NAMALWA (cell line): ENCODE data around the gene SELENOS.
"Not testable (repeated sequence)": the region's sequence is repeated elsewhere in the genome, so short reads cannot be mapped to it uniquely, and the experiment has no call there.

Experiments used
- DNase-seq: peaks from one replicate; pipeline ENCODE4 v3.0.0-alpha.2; 2015; ENCODE audit warnings: low spot score

Gene SELENOS

DNA sequence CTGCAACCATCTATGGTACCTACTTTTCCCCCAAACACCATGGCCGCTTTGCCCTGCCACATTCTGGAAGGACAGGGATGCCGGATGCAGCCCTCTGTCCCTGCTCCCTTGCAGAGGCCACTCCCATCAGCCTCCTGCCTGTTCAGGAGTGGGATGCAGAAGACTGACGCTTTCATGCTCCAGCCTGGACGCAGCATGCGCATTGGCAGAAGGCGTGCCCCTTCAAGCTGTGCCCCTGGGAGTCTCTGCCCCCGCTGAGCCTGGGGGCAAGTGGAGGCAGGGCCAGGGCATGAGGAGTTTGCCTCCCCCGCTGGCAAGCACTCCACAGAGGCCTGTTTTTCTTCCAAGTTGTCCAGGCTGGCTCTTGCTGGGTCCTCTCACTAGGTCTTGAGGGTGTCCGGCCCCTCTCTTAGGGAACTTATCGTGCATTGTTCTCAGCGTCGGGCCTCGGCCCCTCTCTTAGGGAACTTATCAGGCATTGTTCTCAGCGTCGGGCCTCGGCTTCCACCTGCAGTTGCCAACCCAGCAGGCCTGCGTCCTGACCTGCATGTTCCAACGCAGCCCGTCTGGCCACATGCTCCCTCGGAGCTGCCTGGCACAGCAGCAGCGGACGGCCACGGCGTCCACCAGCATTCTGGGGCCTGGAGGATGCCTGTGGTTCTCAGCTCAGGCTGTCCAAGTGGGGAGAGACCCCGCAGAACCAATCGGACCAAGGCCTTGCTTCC is 32.3 kb upstream of the SELENOS start:
- DNase-seq, result no peak

DNA sequence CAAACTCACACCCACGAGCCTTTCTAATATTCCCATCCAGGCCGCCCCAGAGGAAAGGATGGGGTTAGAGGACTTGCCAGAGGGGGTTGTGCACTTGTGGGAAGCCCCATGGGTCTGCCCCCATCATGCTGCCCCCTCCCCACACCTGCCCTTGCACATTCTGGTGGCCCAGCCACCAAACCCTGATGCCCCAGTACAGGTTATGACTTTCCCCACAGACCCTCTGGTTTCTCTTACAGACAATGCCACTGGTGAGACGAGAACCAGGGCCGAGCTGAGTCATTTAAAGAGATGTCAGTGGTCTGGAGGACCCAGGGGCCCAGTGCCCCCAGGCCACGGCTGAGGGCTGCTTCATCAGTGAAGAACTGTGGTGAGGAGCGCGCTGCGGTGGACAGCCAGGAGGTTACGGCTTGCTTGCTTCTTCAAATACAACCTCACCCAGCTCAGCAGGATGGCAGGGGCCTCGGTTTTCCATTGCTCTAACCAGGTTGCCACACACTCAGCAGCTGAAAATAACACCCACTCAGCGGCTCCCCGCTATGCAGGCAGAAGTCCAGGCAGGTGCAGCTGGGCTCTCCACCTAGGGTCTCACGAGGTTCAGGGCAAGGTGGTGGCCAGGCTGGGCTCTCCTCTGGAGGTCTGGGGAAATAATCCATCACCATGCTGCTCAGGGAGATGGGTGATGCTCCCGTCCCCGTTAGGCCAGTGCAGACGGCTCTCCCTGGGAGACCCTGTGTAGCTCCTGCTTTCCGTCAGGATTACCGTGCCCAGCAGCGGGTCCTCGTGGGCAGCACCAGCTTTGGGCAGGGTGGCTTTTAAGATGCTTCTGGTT is 31.5 kb upstream of the SELENOS start:
- no peak for DNase-seq

DNA sequence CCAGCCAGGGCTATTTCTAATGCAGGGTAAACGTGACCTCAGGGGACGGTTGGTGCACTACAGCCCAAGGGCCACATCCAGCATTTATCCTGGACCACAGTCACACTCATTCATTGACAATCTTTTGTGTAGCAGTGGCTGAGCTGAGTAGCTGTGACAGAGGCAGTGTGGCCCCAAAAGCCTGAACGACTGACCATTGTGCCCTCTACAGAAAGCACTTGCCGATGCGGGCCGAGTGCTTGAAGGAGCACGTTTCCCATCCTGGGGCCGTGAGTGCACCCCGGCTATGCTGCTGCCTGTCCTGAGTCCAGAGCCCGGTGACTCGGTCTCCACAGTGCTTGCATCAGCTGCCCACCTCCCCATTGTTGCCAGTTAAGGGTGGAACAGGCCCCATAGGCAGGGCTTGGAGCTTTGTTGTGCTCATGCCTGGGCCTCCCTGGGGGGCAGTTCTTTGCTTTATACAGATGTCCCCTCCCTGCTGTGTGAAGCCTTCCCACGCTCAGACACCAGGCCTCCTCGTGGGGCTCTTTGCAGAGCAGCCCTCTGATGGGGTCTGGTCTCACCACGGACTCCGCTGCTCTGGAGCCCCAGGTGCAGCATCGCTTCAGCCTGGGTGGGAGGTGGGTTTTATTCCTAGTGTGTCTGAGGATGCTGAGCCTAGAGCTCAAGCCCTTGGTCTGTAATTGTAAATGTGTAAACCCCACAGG is 30.8 kb upstream of the SELENOS start:
- DNase-seq, result no peak

DNA sequence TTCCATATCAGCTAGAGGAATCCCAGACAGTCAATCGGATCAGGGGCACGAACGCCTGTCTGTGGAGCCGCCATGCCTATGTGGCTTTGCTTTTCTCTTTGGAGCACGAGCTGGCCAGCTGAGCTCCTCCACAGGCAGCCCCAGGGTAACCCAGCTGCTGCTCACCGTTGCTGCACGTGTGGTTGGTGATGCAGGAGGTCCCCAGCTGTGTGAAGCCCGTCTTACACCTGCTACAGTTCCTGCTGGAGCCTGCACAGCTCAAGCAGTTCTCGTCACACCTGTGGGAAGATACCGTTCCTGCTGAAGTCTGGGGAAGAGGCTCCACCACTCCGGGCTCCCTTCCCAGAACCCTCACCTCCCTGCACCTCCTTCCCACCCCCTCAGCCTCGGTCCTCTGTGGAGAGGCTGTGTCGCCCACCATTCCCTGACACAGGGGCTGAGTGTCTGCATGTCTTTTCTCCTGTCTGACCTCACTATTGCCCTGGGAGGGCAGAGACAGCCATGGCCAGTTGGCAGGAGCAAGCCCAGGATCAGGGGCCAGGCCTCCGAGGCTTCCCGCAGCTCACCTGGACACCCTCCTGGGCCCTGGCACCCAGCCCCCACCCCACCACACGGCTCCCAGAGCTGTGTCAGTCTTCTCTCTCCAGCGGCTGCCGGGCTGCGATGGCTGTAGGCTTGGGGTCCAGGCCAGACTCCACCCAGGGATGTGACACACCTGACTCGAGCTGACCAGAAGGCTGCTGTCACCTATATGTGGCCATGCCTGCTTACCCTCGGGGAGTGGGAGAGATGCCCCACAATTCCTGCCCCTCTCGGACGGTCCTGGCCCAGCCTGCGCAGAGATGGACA is 30.0 kb upstream of the SELENOS start:
- peak; percentile 58 for DNase-seq

DNA sequence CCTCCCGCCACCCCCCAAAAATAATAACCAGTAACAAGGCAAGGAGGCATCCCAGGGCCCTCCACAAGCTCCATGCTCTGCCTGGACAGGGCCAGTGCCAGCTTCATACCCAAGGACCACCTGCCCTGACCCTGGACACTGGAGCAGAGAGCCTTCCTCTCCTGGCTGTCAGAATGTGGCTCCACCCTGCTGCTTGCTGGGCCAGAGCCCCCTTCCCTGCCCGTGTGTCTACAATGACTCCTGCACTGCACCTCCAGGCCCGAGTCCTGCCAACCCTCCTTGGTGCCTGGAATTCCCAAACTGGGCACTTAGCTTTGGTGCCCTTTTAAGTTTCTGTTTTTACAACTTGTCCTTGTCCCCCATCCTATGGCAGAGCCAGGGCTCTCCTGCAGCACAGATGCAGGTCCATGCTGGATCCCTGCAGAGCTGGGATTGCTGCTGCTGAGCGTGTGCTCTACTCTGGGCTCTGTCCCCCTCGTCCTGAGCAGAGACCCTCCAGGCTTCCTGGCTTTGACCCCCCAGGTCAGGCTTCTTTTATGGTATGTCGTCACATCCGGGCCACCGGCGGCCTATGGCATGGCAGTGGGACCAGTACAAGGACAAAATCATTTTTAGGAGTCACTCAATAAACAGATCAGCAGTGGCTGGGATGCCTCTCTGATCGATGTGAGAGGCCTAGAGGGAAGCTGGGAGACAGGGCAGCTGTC is 29.2 kb upstream of the SELENOS start:
- no peak for DNase-seq

DNA sequence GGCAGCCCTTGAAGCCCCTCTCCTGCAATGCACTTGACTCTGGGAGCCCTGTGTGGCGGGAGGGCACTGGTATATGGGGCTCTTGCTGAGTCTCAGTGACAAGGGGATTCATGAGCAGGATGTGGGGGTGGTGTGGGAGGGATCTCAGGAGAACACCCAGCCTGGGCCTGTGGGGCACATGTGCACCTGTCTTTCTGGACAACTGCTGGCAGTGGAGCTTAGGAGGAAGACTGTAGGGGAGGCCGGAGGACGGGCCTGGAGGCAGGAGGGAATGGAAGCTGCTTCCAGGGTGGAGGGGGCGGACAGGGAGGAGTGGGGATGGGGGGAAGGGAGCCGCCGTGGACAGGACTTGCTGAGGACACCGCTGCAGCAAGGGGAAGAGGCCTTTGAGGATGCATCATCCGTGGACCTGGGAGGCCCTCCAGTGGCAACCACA is 28.6 kb upstream of the SELENOS start:
- no peak for DNase-seq

DNA sequence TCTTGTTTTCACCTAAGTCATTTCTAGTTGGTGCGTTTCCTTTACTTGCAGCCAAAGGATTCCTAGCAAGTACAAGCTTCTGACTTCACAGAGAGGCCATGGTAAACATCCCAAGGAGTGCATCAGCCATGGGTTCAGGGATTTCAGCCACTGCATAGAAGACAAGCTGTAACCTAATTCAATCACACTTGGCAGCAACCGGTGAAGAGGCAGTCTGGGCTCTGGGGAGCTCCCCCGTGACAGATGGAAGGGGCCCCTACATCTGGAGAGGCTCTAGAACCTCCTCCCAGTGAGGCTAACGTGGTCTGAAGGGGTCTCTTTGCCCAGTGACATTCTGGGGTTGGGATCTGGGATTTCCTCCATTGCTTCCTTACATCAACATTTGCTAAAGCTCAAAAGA is 26.1 kb upstream of the SELENOS start:
- DNase-seq, result no peak

DNA sequence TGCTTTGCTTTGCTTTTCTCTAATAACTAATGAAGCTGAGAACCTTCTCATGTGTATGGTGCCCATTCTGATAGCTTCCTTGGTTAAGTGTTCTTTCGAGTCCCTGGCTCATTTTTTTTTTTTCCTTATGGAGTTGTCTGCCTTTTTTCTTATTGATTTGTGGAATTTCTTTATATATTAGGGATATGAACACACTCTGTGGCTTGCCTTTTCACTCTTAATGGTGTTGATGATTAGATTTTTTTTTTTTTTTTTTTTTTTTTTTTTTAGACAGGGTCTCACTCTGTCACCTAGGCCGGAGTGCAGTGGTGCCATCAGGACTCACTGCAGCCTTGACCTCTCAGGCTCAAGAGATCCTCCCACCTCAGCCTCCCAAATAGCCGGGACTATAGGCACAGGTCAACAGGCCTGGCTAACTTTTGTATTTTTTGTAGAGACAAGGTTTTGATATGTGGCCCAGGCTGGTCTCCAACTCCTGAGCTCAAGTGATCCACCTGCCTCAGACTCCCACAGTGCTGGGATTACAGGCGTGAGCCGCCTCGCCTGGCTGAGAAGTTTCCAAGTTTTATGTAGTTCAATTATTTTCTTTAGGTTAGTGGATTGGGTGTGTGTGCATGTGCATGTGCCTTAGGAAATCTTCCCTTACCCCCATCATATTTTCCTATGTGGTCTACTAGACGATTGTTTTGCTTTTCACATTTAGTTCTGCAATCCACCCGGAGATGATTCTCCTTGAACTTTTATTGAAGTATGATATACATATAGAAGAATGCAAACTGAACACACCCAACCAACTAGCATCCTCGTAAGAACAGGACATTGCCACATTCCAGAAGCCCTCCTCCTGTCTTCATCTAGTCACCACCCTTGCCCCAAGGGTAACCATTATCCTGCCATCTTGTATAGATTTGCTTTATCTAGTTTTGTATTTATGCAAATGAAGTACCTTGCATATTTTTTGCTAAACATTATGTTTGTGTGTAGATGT is 19.4 kb upstream of the SELENOS start:
- no peak for DNase-seq

DNA sequence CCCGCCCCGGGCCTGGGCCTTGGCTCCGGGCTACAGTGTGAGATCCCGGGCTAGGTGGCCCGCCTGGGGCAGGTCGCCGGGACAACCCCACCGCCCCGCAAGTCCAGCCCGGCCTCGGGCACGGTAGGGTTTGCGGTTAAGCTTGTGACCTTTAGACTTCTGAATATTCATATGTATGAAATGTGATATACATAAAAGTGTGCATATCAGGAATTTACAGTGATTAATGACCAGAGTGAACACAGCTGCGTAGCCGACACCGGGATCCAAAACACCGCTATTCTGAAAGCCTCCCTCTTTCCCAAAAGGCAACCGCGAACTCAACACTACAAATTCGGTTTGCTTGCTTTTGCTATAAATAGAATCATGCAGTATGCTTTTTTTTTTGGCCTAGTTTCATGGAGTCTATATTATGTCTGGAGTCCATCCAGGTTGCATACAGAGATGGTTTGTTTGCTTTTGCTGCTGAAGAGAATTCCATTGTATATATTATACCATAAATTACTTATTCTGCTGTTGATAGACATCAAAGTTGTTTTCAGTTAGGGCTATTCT is 18.4 kb upstream of the SELENOS start:
- DNase-seq, result peak; percentile 34

DNA sequence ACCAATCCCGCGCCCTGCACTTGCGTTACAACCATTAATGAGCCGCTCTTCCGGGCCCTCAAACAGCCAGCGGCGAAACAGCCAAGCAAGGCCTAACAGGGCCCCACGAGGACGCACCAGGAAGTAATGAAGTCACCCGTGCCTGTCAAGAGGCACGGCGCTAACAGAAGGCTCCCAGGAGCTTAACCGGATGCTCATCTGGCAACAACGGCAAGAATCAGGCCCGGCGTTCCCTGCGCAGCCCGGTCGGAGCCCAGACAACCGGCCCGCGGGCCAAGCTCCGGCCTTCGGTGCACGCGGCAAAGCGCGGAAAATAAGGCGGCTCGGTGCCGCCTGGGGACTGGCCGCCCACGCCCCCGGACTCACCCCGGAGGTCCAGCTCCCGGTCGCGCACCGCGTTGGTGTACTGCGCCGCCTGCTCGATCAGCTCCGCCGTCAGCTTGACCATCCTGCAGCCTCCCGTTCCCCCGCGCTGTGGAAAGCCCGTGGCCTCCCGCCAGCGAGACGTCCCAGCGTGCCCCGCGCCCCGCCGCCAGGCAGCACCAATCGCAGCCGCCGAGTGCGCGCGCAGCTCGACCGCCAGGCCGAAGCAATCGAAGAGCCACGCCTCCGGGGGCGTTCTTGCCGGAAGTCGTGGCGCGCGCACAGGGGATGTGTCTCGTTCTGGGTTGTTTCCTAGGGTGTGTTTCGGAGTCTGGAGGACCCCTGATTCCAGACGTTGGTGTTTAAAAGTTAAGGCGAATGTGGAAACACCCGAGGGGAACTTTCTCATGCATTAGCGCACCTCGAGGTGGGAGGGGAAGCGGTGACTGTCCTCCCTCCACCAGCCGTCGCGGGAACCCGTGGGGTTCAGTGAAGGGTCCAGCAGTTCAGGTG is 17.7 kb upstream of the SELENOS start, which contains the start of gene SNRPA1:
SNRPA1 (minus strand) TSS at position 518 of the 876 bp plus-strand sequence; CDS start at position 448, 70 bp downstream.
- peak; percentile 96 for DNase-seq

DNA sequence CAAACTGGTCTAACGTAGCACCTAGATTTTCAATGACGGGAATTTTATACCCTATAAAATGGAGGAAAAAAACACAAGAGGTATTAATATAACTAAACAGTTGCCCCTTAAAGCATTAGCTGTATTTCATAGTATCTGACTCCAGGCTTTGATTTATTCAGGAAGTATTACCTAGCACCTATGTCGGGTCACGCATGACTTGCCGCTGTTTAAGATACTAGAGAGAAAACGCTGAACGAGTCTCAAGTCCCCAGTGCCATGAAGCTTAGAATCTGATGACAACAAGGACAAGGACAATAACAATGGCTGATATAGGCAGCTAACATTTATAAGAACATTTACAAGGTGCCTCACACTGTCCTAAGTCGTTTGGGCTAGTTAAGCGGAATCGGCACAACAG is 15.8 kb upstream of the SELENOS start:
- peak; percentile 45 for DNase-seq

DNA sequence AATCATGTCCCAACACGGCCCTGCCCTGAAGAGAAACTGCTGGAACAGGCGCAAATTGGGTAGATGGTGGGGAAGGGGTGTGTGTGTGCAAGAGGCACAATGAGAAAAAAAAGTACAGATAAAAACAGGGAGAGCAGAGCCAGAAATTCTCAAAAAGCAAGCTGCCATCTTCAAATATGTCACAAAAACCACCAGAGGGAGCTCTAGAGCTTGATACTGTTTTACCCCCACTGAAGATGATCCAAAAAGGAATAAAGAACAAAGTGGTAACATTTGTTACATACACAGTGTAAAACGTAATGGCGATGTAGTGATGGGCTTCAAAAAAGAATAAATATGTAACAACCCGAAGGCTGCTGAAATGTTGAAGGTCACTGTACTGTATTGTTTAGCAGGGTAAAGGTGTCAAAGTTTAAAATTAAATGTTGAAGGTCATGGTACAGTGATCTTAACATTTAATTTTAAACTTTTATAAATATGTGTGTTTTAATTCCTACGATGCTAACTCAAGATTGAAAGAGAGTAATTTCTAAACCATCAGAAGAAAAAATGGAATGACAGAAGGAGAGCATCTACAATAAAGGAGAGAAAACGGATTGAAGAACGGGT is 11.7 kb upstream of the SELENOS start:
- peak; percentile 82 for DNase-seq

DNA sequence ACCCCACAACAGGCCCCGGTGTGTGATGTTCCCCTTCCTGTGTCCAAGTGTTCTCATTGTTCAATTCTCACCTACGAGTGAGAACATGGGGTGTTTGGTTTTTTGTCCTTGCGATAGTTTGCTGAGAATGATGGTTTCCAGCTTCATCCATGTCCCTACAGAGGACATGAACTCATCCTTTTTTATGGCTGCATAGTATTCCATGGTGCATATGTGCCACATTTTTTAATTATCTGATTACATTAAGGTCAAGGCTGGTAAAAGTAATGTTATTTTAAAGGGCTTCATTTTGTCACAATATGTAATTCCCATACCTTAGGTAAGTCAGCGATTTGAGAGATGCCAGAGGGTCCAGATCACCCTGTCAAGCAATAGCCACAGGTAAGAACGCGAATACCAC is 10.1 kb upstream of the SELENOS start:
- DNase-seq, result not testable (repeated sequence)

DNA sequence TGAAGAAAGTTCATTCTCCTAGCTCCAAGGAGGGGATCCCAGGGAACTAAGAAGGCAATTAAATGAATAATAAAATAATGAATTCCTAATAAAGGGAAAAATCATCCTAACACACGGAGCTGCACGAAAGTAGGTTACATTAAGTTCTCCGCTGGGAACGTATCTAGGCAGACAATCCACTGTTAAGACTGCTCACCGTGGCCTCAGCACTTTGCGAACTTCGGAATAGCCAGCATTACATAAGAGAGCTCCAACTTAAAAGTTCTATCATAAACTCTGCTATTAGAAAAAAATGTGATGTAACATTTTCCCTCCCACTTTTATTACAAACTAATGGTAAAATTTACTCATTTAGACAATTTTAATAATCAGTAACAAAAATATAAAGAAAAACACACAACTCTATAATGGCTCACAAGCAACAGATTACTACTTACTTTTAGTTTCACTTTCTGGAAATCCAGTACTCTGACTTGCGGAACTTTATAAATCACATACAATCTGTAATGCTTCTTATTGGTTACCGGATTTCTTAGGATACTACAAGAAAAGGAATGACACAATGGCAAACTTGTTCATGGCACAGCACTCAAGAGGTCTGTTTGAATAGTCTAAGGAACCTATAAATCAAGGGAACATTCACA is 9.3 kb upstream of the SELENOS start:
- no peak for DNase-seq

DNA sequence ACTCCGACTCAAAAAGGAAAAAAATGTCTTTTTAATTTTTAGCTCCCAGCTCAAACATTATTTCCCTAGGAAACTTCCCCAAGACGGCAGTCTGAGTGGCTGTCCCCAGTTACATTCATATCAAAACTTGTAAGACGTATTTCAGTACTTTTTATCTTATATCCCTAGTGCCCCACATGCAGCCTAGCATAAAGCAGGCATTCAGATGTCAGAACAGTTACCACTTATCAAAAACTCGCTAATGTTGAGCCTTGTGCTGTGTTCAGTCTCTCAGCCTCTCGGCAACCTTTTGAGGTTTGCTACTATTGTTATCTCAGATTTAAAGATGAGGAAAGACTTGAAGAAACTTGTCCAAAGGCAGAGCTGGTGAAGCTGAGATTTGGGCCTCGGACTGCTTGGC is 6.6 kb upstream of the SELENOS start:
- DNase-seq, result no peak

DNA sequence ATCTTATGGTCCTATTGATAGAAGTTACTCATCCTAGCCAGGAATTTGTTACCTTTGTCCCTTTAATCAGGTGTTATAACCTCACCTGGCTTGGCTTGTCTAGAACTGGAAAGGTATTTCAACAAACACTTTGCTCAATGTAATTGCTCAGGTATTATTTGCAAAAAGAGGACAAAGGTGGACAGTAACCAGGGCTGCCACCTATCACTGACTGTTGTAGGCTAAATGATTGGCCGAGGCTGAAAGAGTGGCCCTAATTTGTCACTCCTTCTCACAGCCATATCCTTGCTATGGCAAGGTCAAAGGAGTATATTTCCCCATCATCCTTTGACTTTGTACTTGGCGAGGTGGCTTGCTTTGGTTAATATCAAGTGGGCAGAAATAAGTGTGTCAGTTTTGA is 2.7 kb upstream of the SELENOS start:
- no peak for DNase-seq

DNA sequence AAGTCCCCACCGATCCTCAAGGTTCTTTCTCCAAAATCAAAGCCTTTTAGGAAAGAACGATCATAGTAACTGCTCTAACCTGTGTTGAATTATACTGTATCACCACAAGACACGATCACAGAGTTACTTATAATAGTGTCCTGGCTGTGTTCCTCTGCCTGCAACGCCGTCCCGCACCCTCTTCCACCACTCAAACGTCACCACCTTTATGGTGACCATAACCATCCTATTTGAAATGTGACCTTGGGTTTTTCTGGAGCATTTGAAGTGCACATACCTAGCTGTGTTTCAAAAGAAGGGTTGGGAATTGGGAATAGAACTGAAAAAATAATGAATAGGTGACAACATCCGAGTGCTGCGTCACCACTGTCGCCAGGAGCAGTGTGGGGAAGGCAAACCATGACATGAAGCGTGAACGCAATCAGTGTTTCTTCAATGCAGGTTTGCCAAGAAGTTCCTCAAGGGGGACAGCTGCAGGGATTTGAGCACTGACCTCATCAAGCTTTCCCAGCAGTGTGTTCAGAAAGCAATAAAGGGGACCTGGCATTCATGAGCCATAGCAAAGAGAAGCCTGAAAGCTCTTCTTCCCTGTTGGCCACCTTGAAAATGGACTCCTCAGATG is 769 bp upstream of the SELENOS start:
- DNase-seq, result peak; percentile 29
